SU-DHL-6 (cell line): Measurements from ENCODE around the gene CCDC15.

Experiments used
- H2AFZ ChIP-seq: fragments of 200-600 bp; sonication (generic); 2 replicates; pipeline ENCODE4 v1.6.1; 2014; ENCODE audit warnings: low read depth, mild to moderate bottlenecking, moderate library complexity, mixed read lengths, antibody characterized with exemption, low read length; ENCODE audit not compliant: severe bottlenecking
- H3F3A ChIP-seq: fragments of 200-600 bp; shearing (Covaris generic); 2 replicates; pipeline ENCODE4 v1.6.0; 2016; ENCODE audit warnings: antibody characterized with exemption, mild to moderate bottlenecking; ENCODE audit not compliant: insufficient read depth
- H3K27ac ChIP-seq: fragments of 200-600 bp; sonication (generic); 2 replicates; pipeline ENCODE4 v1.5.1; 2016; ENCODE audit warnings: low read depth, mild to moderate bottlenecking, low read length, moderate library complexity, mixed read lengths
- H3K27me3 ChIP-seq: fragments of 200-600 bp; sonication (generic), shearing (Covaris generic); 2 replicates; pipeline ENCODE4 v1.6.0; 2014; ENCODE audit warnings: mild to moderate bottlenecking, low read length
- H3K36me3 ChIP-seq: fragments of 200-600 bp; sonication (generic); 2 replicates; pipeline ENCODE4 v1.6.1; 2014; ENCODE audit warnings: mild to moderate bottlenecking, low read length, mixed read lengths
- H3K4me2 ChIP-seq: fragments of 300-600, 200-600 bp; shearing (Covaris generic), sonication (generic); 2 replicates; pipeline ENCODE4 v1.6.0; 2014; ENCODE audit warnings: low read length, low read depth, mild to moderate bottlenecking; ENCODE audit not compliant: poor library complexity, severe bottlenecking
- H3K4me3 ChIP-seq: fragments of 200-600 bp; sonication (generic); 2 replicates; pipeline ENCODE4 v1.5.1; 2014; ENCODE audit warnings: antibody characterized with exemption, low read length, mild to moderate bottlenecking, mixed read lengths; ENCODE audit not compliant: insufficient read depth, poor library complexity, severe bottlenecking
- H3K79me2 ChIP-seq: fragments of 200-600 bp; sonication (generic); 2 replicates; pipeline ENCODE4 v1.6.1; 2014; ENCODE audit warnings: mild to moderate bottlenecking, low read length, moderate library complexity; ENCODE audit not compliant: insufficient read depth
- H3K9ac ChIP-seq: fragments of 200-600 bp; sonication (generic); 2 replicates; pipeline ENCODE4 v1.7.0; 2014; ENCODE audit warnings: mild to moderate bottlenecking, low read length
- H3K9me2 ChIP-seq: fragments of 200-600 bp; sonication (generic); replicated peaks from 2 replicates; pipeline ENCODE4 v1.6.1; 2014; ENCODE audit warnings: low read length; ENCODE audit not compliant: insufficient read depth
- H3K9me3 ChIP-seq: fragments of 200-600 bp; sonication (generic); 2 replicates; pipeline ENCODE4 v1.6.1; 2014; ENCODE audit warnings: low read length, mixed read lengths; ENCODE audit not compliant: insufficient read depth
- H4K20me1 ChIP-seq: fragments of 200-600 bp; sonication (generic); 2 replicates; pipeline ENCODE4 v1.6.1; 2014; ENCODE audit warnings: low read depth, mild to moderate bottlenecking, antibody characterized with exemption, low read length, moderate library complexity, mixed read lengths
- EZH2phosphoT487 ChIP-seq: fragments of 200-600 bp; sonication (generic), shearing (Covaris generic); conservative IDR thresholded peaks from 2 replicates; pipeline ENCODE4 v1.6.1; 2018; ENCODE audit warnings: mild to moderate bottlenecking, antibody characterized with exemption, low read length, moderate library complexity, mixed read lengths
- TF ChIP-seq, protein P1 (sequence below): fragments of 200-600 bp; sonication (generic); IDR thresholded peaks from one replicate; pipeline ENCODE4 v1.5.1; 2017; ENCODE audit warnings: antibody characterized with exemption, mild to moderate bottlenecking, low read length, moderate library complexity; ENCODE audit not compliant: insufficient read depth, poor library complexity, severe bottlenecking

The CCDC15 gene

DNA sequence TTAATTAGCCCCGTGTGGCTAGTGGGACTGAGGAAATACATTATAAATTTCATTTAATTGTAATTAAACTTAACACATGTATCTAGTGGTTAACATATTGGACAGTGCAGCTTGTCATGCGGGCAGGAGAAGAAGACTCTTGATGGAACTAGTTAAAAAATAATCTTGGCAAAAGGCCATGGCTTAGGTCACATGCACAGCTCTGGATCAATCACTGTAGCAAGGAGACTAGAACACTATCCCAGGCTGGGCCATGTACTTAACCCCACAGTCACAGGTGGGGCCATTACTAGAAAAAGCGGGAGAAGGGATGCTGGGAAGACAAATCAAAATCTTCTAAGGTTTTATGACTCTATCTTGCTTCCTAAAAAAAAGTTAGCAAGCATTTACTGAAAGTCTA is 9.4 kb upstream of the CCDC15 start:
- Histone ChIP-seq H3F3A (no peaks in the 10 kb centered on the region), H3K9ac (no peak overlapping the region), H3K36me3 (no peaks in the 10 kb centered on the region), H2AFZ (no peak overlapping the region), H3K4me2 (no peak overlapping the region), H4K20me1 (no peaks in the 10 kb centered on the region), H3K9me3 (no peaks in the 10 kb centered on the region), H3K27ac (no peak overlapping the region), H3K4me3 (no peak overlapping the region), H3K9me2 (no peaks in the 10 kb centered on the region), H3K27me3 (no peaks in the 10 kb centered on the region), H3K79me2 (no peaks in the 10 kb centered on the region)
- TF ChIP-seq, protein P1, sequence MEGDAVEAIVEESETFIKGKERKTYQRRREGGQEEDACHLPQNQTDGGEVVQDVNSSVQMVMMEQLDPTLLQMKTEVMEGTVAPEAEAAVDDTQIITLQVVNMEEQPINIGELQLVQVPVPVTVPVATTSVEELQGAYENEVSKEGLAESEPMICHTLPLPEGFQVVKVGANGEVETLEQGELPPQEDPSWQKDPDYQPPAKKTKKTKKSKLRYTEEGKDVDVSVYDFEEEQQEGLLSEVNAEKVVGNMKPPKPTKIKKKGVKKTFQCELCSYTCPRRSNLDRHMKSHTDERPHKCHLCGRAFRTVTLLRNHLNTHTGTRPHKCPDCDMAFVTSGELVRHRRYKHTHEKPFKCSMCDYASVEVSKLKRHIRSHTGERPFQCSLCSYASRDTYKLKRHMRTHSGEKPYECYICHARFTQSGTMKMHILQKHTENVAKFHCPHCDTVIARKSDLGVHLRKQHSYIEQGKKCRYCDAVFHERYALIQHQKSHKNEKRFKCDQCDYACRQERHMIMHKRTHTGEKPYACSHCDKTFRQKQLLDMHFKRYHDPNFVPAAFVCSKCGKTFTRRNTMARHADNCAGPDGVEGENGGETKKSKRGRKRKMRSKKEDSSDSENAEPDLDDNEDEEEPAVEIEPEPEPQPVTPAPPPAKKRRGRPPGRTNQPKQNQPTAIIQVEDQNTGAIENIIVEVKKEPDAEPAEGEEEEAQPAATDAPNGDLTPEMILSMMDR = no peak
- no peak for TF ChIP-seq EZH2phosphoT487

DNA sequence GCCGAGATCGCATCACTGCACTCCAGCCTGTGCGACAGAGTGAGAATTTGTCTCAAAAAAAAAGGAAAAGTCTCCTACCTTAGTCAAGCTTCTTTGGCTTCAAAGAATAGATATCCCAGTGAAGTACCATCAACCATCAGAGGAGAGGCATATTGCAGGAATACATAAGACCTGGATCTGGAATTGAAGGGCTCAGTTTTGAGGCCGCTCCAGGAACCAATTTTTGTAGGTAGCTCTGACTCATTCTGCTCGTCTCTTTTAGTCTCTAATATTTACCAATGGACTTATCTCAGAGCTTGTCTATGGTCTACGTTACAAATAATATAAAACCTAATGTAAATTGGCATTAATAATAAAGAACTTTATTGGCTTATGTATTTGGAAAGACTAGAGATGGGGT is 8.2 kb upstream of the CCDC15 start:
- TF ChIP-seq, protein P1 = no peak
- no peak for TF ChIP-seq EZH2phosphoT487
- Histone ChIP-seq H3K9me2 (no peaks in the 10 kb centered on the region), H2AFZ (no peak overlapping the region)

DNA sequence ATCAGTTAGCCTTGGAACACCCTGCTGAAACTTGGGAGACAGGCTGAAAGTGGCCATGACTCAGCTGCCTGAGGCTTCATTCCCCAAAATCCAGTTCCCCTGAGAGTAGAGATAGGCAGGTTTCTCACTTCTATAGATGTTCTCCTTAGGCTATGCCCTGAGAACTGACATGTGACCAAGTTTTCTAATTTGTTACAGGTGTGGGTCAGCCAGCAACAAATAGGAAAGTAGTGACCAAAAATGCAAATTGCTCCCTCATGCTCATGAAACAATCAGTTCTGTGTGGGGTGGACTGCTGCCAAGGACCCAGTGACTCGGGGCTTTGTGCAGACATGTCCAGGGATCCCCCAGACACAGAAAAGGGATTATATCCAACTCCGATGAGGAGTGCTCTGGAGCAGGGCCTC is 7.3 kb upstream of the CCDC15 start:
- Histone ChIP-seq H3K36me3 (no peaks in the 10 kb centered on the region), H3K9ac (no peak overlapping the region), H2AFZ (no peak overlapping the region), H3F3A (no peaks in the 10 kb centered on the region), H3K79me2 (no peaks in the 10 kb centered on the region), H3K27me3 (no peaks in the 10 kb centered on the region), H3K9me3 (no peaks in the 10 kb centered on the region), H4K20me1 (no peaks in the 10 kb centered on the region), H3K4me3 (no peak overlapping the region), H3K4me2 (no peak overlapping the region), H3K9me2 (no peaks in the 10 kb centered on the region), H3K27ac (no peak overlapping the region)
- no peak for TF ChIP-seq EZH2phosphoT487
- TF ChIP-seq, protein P1 = no peak

More for the DNA sequence above, 8.2 kb upstream of the CCDC15 start:
- H3K9me3 ChIP-seq = no peaks in the 10 kb centered on the region
- H3K4me2 ChIP-seq = no peak overlapping the region
- H4K20me1 ChIP-seq = no peaks in the 10 kb centered on the region
- no peaks in the 10 kb centered on the region for H3K79me2 ChIP-seq
- H3K4me3 ChIP-seq = no peak overlapping the region
- H3F3A ChIP-seq = no peaks in the 10 kb centered on the region
- no peak overlapping the region for H3K27ac ChIP-seq
- H3K36me3 ChIP-seq = no peaks in the 10 kb centered on the region
- no peaks in the 10 kb centered on the region for H3K27me3 ChIP-seq
- H3K9ac ChIP-seq = no peak overlapping the region
